ENCODE data around the gene KRI1. TPM values are rescaled to one million over a fixed set of nuclear protein-coding genes. Genes with fewer than 3 reads are reported as not detected.

KRI1 gene
- total and polyA plus RNA-seq, 4 donors = 4.4 to 32.5 (median 14.6) TPM

- 6% methylated on average over 10 of the region's 10 CpGs for WGBS (ENCODE audit: insufficient coverage)
- H3K27me3 ChIP-seq (ENCODE audit: control insufficient read depth, insufficient read depth, low read length) = no peaks in the 10 kb centered on the region
- peak overlapping the region; percentile 83 for H3K4me3 ChIP-seq (ENCODE audit: low read depth, low read length)
- H3K36me3 ChIP-seq (ENCODE audit: control insufficient read depth, insufficient read depth, low read length) = peaks cover 29% of the 10 kb centered on the region
- DNase-seq (ENCODE audit: low read depth in 4 of 6, low spot score in 6 of 6) = peak in 2 of 6 donors; percentile 61 to 63
- H3K9me3 ChIP-seq (ENCODE audit: control insufficient read depth, insufficient read depth, low read length) = no peaks in the 10 kb centered on the region
- H3K4me1 ChIP-seq (ENCODE audit: control insufficient read depth, insufficient read depth, low read length) = peaks cover 40% of the 10 kb centered on the region
- peak overlapping the region; percentile 86 for H3K27ac ChIP-seq (ENCODE audit: low read depth, low read length)
These were observed 713 bp downstream of the KRI1 start for GRCh38 chr19:10565028-10565566.

- peaks cover 24% of the 10 kb centered on the region for H3K4me1 ChIP-seq (ENCODE audit: control insufficient read depth, insufficient read depth, low read length)
- H3K27me3 ChIP-seq (ENCODE audit: control insufficient read depth, insufficient read depth, low read length) = no peaks in the 10 kb centered on the region
- DNase-seq (ENCODE audit: low read depth in 4 of 6, low spot score in 6 of 6) = no peak
- H3K4me3 ChIP-seq (ENCODE audit: low read depth, low read length) = no peak overlapping the region
- no peak overlapping the region for H3K27ac ChIP-seq (ENCODE audit: low read depth, low read length)
- H3K9me3 ChIP-seq (ENCODE audit: control insufficient read depth, insufficient read depth, low read length) = no peaks in the 10 kb centered on the region
- WGBS (ENCODE audit: insufficient coverage) = 97% methylated on average over 3 of the region's 5 CpGs
- H3K36me3 ChIP-seq (ENCODE audit: control insufficient read depth, insufficient read depth, low read length) = peaks cover 53% of the 10 kb centered on the region
These were observed 3.2 kb downstream of the KRI1 start for GRCh38 chr19:10562609-10563008.

GRCh38 chr19:10560154-10560553 is 5.7 kb downstream of the KRI1 start:
- Histone ChIP-seq H3K27me3 (ENCODE audit: control insufficient read depth, insufficient read depth, low read length) (no peaks in the 10 kb centered on the region), H3K36me3 (ENCODE audit: control insufficient read depth, insufficient read depth, low read length) (peaks cover 65% of the 10 kb centered on the region), H3K9me3 (ENCODE audit: control insufficient read depth, insufficient read depth, low read length) (no peaks in the 10 kb centered on the region), H3K4me3 (ENCODE audit: low read depth, low read length) (no peak overlapping the region), H3K4me1 (ENCODE audit: control insufficient read depth, insufficient read depth, low read length) (peaks cover 4% of the 10 kb centered on the region), H3K27ac (ENCODE audit: low read depth, low read length) (no peak overlapping the region)
- DNase-seq (ENCODE audit: low read depth in 4 of 6, low spot score in 6 of 6) = no peak
- 100% methylated on average over 3 of the region's 7 CpGs for WGBS (ENCODE audit: insufficient coverage)

- WGBS (ENCODE audit: insufficient coverage) = 94% methylated on average over 33 of the region's 33 CpGs
- peaks cover 89% of the 10 kb centered on the region for H3K36me3 ChIP-seq (ENCODE audit: control insufficient read depth, insufficient read depth, low read length)
- H3K9me3 ChIP-seq (ENCODE audit: control insufficient read depth, insufficient read depth, low read length) = no peaks in the 10 kb centered on the region
- no peak overlapping the region for H3K27ac ChIP-seq (ENCODE audit: low read depth, low read length)
- no peak for DNase-seq (ENCODE audit: low read depth in 4 of 6, low spot score in 6 of 6)
- no peak overlapping the region for H3K4me3 ChIP-seq (ENCODE audit: low read depth, low read length)
- no peaks in the 10 kb centered on the region for H3K4me1 ChIP-seq (ENCODE audit: control insufficient read depth, insufficient read depth, low read length)
- H3K27me3 ChIP-seq (ENCODE audit: control insufficient read depth, insufficient read depth, low read length) = no peaks in the 10 kb centered on the region
These were observed 8.1 kb downstream of the KRI1 start for GRCh38 chr19:10557603-10558197.

- peaks cover 96% of the 10 kb centered on the region for H3K36me3 ChIP-seq (ENCODE audit: control insufficient read depth, insufficient read depth, low read length)
These were observed 10.2 kb downstream of the KRI1 start for GRCh38 chr19:10555610-10555973.

GRCh38 chr19:10554760-10555609 is 10.8 kb downstream of the KRI1 start:
- Histone ChIP-seq H3K27me3 (ENCODE audit: control insufficient read depth, insufficient read depth, low read length) (no peaks in the 10 kb centered on the region), H3K36me3 (ENCODE audit: control insufficient read depth, insufficient read depth, low read length) (peaks cover 96% of the 10 kb centered on the region), H3K9me3 (ENCODE audit: control insufficient read depth, insufficient read depth, low read length) (no peaks in the 10 kb centered on the region), H3K4me3 (ENCODE audit: low read depth, low read length) (no peak overlapping the region), H3K27ac (ENCODE audit: low read depth, low read length) (no peak overlapping the region), H3K4me1 (ENCODE audit: control insufficient read depth, insufficient read depth, low read length) (no peaks in the 10 kb centered on the region)
- 83% methylated on average over 25 of the region's 30 CpGs for WGBS (ENCODE audit: insufficient coverage)
- no peak for DNase-seq (ENCODE audit: low read depth in 4 of 6, low spot score in 6 of 6)

More at GRCh38 chr19:10555610-10555973, 10.2 kb downstream of the KRI1 start:
- H3K9me3 ChIP-seq (ENCODE audit: control insufficient read depth, insufficient read depth, low read length) = no peaks in the 10 kb centered on the region
- WGBS (ENCODE audit: insufficient coverage) = 72% methylated on average over 4 of the region's 7 CpGs
- no peaks in the 10 kb centered on the region for H3K27me3 ChIP-seq (ENCODE audit: control insufficient read depth, insufficient read depth, low read length)
- H3K4me1 ChIP-seq (ENCODE audit: control insufficient read depth, insufficient read depth, low read length) = no peaks in the 10 kb centered on the region
- DNase-seq (ENCODE audit: low read depth in 4 of 6, low spot score in 6 of 6) = no peak
- no peak overlapping the region for H3K27ac ChIP-seq (ENCODE audit: low read depth, low read length)
- H3K4me3 ChIP-seq (ENCODE audit: low read depth, low read length) = no peak overlapping the region

GRCh38 chr19:10553943-10554381 is 11.8 kb downstream of the KRI1 start:
- H3K9me3 ChIP-seq (ENCODE audit: control insufficient read depth, insufficient read depth, low read length) = no peaks in the 10 kb centered on the region
- no peak overlapping the region for H3K27ac ChIP-seq (ENCODE audit: low read depth, low read length)
- H3K4me1 ChIP-seq (ENCODE audit: control insufficient read depth, insufficient read depth, low read length) = no peaks in the 10 kb centered on the region
- no peaks in the 10 kb centered on the region for H3K27me3 ChIP-seq (ENCODE audit: control insufficient read depth, insufficient read depth, low read length)
- 79% methylated on average over 10 of the region's 12 CpGs for WGBS (ENCODE audit: insufficient coverage)
- H3K4me3 ChIP-seq (ENCODE audit: low read depth, low read length) = no peak overlapping the region
- DNase-seq (ENCODE audit: low read depth in 4 of 6, low spot score in 6 of 6) = no peak
- peaks cover 96% of the 10 kb centered on the region for H3K36me3 ChIP-seq (ENCODE audit: control insufficient read depth, insufficient read depth, low read length)

GRCh38 chr19:10553087-10553667 is 12.6 kb downstream of the KRI1 start:
- Histone ChIP-seq H3K27ac (ENCODE audit: low read depth, low read length) (no peak overlapping the region), H3K9me3 (ENCODE audit: control insufficient read depth, insufficient read depth, low read length) (no peaks in the 10 kb centered on the region)
- WGBS (ENCODE audit: insufficient coverage) = 90% methylated on average over 8 of the region's 13 CpGs

GRCh38 chr19:10552510-10553053 is 13.2 kb downstream of the KRI1 start:
- no peaks in the 10 kb centered on the region for H3K9me3 ChIP-seq (ENCODE audit: control insufficient read depth, insufficient read depth, low read length)
- no peak overlapping the region for H3K27ac ChIP-seq (ENCODE audit: low read depth, low read length)
- no peaks in the 10 kb centered on the region for H3K27me3 ChIP-seq (ENCODE audit: control insufficient read depth, insufficient read depth, low read length)
- no peaks in the 10 kb centered on the region for H3K4me1 ChIP-seq (ENCODE audit: control insufficient read depth, insufficient read depth, low read length)
- 83% methylated on average over 9 of the region's 12 CpGs for WGBS (ENCODE audit: insufficient coverage)
- DNase-seq (ENCODE audit: low read depth in 4 of 6, low spot score in 6 of 6) = peak in 1 of 6 donors; percentile 50
- H3K36me3 ChIP-seq (ENCODE audit: control insufficient read depth, insufficient read depth, low read length) = peaks cover 96% of the 10 kb centered on the region
- H3K4me3 ChIP-seq (ENCODE audit: low read depth, low read length) = no peak overlapping the region

More at GRCh38 chr19:10553087-10553667, 12.6 kb downstream of the KRI1 start:
- Histone ChIP-seq H3K4me1 (ENCODE audit: control insufficient read depth, insufficient read depth, low read length) (no peaks in the 10 kb centered on the region), H3K27me3 (ENCODE audit: control insufficient read depth, insufficient read depth, low read length) (no peaks in the 10 kb centered on the region), H3K36me3 (ENCODE audit: control insufficient read depth, insufficient read depth, low read length) (peaks cover 97% of the 10 kb centered on the region), H3K4me3 (ENCODE audit: low read depth, low read length) (no peak overlapping the region)
- DNase-seq (ENCODE audit: low read depth in 4 of 6, low spot score in 6 of 6) = no peak

Data from spinal cord (tissue), 10 donors.